GM23338 (cell line): Measurements from ENCODE around the gene TMPRSS3.

ENCODE experiments used
- CREB1 ChIP-seq: fragments of 250-450 bp; sonication (Bioruptor Pico); IDR thresholded peaks from 2 replicates; pipeline ENCODE4 v1.5.0; 2020; ENCODE audit warnings: low read depth, mild to moderate bottlenecking, moderate library complexity
- CTCF ChIP-seq, 2 experiments: fragments of 200-600 bp in 1 of 2; sonication (generic) in 1 of 2; conservative IDR thresholded peaks; 2 replicates each; pipeline versions ENCODE4 v1.5.1 to v1.6.1; 2016 to 2017; ENCODE audit warnings: antibody characterized with exemption in 2 of 2, low read depth in 2 of 2, mild to moderate bottlenecking in 2 of 2, moderate library complexity in 1 of 2
- EZH2phosphoT487 ChIP-seq: fragments of 200-600 bp; sonication (generic); IDR thresholded peaks from one replicate; pipeline ENCODE4 v1.8.1; 2018; ENCODE audit warnings: antibody characterized with exemption; ENCODE audit not compliant: unreplicated experiment
- JUNB ChIP-seq: IDR thresholded peaks from one replicate; pipeline ENCODE4 v1.6.1; 2016; ENCODE audit warnings: antibody characterized with exemption; ENCODE audit not compliant: unreplicated experiment
- POLR2AphosphoS5 ChIP-seq: IDR thresholded peaks from 2 replicates; pipeline ENCODE4 v1.6.1; 2016; ENCODE audit warnings: antibody characterized with exemption, low read depth
- REST ChIP-seq: IDR thresholded peaks from one replicate; pipeline ENCODE4 v1.6.1; 2018; ENCODE audit warnings: antibody characterized with exemption; ENCODE audit not compliant: unreplicated experiment
- STAT1 ChIP-seq: IDR thresholded peaks from one replicate; pipeline ENCODE4 v1.6.1; 2016; ENCODE audit warnings: antibody characterized with exemption; ENCODE audit not compliant: unreplicated experiment
- ZNF331 ChIP-seq: fragments of 250-450 bp; sonication (Bioruptor Pico); IDR thresholded peaks from 2 replicates; pipeline ENCODE4 v1.5.0; 2020; ENCODE audit warnings: low read depth, mild to moderate bottlenecking, moderate library complexity

- TF ChIP-seq CTCF (conservative IDR thresholded peaks at IDR 0.05; ENCODE audit: low read depth in 2 of 2): no peak
- no peak for TF ChIP-seq ZNF331
- TF ChIP-seq STAT1: no peak
- no peak for TF ChIP-seq JUNB
- TF ChIP-seq EZH2phosphoT487: no peak
- no peak for TF ChIP-seq POLR2AphosphoS5
- no peak for TF ChIP-seq CREB1 (CRISPR knock-in tag)
- no peak for TF ChIP-seq REST
Observed at GRCh38 chr21:42439284-42440186, 43.7 kb upstream of the TMPRSS3 start.
